ENCODE data around the gene DBX1.

- TF ChIP-seq CTCF (conservative IDR thresholded peaks at IDR 0.05; ENCODE audit: low read length) (no peak), EZH2phosphoT487 (IDR thresholded peaks at IDR 0.05; ENCODE audit: borderline replicate concordance) (no peak)
Measured at GRCh38 chr11:20109731-20110445, 50.4 kb downstream of the DBX1 start.
